Superior temporal gyrus (tissue), 1 donor: ENCODE measurements around the gene GSK3B.
"Not testable (repeated sequence)": the region's sequence is repeated elsewhere in the genome, so short reads cannot be mapped to it uniquely, and the experiment has no call there.

Experiments
- DNase-seq: peaks from one replicate; pipeline ENCODE4 v3.0.0-alpha.2; 2016; ENCODE audit errors: extremely low spot score

The GSK3B gene

GRCh38 chr3:120013481-120013880, 80.8 kb downstream of the GSK3B start:
- DNase-seq: no peak

- not testable (repeated sequence) for DNase-seq
These were observed 88.5 kb downstream of the GSK3B start for GRCh38 chr3:120005741-120006140.

GRCh38 chr3:120004008-120004498, 90.2 kb downstream of the GSK3B start:
- DNase-seq: not testable (repeated sequence)

GRCh38 chr3:119998166-119998565, 96.1 kb downstream of the GSK3B start:
- no peak for DNase-seq

GRCh38 chr3:119990888-119991287, 103.4 kb downstream of the GSK3B start:
- no peak for DNase-seq

- DNase-seq: no peak
These were observed 104.1 kb downstream of the GSK3B start for GRCh38 chr3:119989981-119990655.

GRCh38 chr3:119986812-119987211, 107.4 kb downstream of the GSK3B start:
- DNase-seq: not testable (repeated sequence)

- DNase-seq: no peak
These were observed 112.9 kb downstream of the GSK3B start for GRCh38 chr3:119981386-119981785.

- no peak for DNase-seq
These were observed 115.6 kb downstream of the GSK3B start for GRCh38 chr3:119978554-119979208.

- DNase-seq: no peak
These were observed 116.9 kb downstream of the GSK3B start for GRCh38 chr3:119977353-119977752.

GRCh38 chr3:119976214-119976613, 118.0 kb downstream of the GSK3B start:
- no peak for DNase-seq

- no peak for DNase-seq
These were observed 119.6 kb downstream of the GSK3B start for GRCh38 chr3:119974656-119975055.

- DNase-seq: no peak
These were observed 121.1 kb downstream of the GSK3B start for GRCh38 chr3:119973018-119973646.

- no peak for DNase-seq
These were observed 124.5 kb downstream of the GSK3B start for GRCh38 chr3:119969759-119970158.

- no peak for DNase-seq
These were observed 126.8 kb downstream of the GSK3B start for GRCh38 chr3:119967353-119968006.

GRCh38 chr3:119965692-119966091, 128.6 kb downstream of the GSK3B start:
- DNase-seq: no peak

- no peak for DNase-seq
These were observed 130.0 kb downstream of the GSK3B start for GRCh38 chr3:119964294-119964693.

- no peak for DNase-seq
These were observed 138.3 kb downstream of the GSK3B start for GRCh38 chr3:119955972-119956371.

- DNase-seq: no peak
These were observed 143.5 kb downstream of the GSK3B start for GRCh38 chr3:119950666-119951325.

GRCh38 chr3:119945291-119945690, 149.0 kb downstream of the GSK3B start:
- DNase-seq: no peak

- DNase-seq: no peak
These were observed 150.2 kb downstream of the GSK3B start for GRCh38 chr3:119944091-119944490.

GRCh38 chr3:119939077-119939476, 155.2 kb downstream of the GSK3B start:
- DNase-seq: no peak
